ENCODE results near the gene CHRD. TPM values are rescaled to one million over a fixed set of nuclear protein-coding genes. Genes with fewer than 3 reads are reported as not detected.

The CHRD gene
- total and polyA plus RNA-seq, 10 of the 15 experiments (the other 5 are each of a cell fraction or from before 2014, with no cell fraction given) = not detected

DNA sequence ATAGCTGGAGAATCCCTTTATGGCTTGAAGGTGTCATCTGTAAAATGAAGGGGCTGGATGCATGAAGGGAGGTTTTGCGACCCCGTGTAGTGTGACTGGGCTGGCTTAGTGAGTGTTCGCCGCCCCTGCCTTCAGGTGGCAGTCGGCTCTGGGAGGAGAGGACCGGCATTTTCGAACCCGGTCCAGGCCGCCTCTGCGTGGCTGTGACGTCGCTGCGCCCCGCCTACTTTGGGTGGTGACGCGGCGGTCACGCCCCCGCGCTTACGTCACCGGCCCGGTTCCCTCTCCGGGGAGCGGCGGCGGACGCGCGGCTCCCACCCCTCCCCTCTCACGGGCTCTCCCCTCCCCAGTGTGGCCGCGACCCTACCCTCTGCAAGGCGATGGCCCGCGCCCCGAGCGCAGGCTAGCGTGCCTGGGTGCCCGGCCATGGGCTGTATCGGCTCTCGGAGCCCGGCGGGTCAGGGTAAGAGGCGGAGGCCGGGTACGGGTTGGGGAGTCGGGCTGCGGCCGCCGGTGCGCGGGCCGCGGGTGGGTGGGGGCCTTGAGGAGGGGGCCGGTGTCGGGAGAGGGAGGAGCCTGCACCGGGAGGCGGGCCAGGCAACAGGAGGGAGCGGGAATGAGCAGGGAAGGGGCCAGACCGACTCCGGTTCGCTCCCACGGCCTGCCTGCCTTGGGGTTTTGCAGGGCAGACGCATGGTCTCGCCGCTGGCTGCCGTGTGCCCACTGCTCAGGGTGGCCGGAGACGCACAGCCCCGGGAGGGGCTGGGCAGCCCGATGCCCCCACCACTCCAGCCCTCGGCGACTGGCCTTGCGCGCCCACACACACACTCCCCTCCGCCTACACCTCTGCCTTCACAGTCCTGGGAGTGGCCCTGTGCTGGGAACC lies 44.0 kb upstream of the CHRD start (continued):
- TF ChIP-seq, protein P1, sequence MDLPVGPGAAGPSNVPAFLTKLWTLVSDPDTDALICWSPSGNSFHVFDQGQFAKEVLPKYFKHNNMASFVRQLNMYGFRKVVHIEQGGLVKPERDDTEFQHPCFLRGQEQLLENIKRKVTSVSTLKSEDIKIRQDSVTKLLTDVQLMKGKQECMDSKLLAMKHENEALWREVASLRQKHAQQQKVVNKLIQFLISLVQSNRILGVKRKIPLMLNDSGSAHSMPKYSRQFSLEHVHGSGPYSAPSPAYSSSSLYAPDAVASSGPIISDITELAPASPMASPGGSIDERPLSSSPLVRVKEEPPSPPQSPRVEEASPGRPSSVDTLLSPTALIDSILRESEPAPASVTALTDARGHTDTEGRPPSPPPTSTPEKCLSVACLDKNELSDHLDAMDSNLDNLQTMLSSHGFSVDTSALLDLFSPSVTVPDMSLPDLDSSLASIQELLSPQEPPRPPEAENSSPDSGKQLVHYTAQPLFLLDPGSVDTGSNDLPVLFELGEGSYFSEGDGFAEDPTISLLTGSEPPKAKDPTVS (IDR thresholded peaks at IDR 0.05; ENCODE audit: low read depth, low read length) = no peak
- TF ChIP-seq, protein P2, sequence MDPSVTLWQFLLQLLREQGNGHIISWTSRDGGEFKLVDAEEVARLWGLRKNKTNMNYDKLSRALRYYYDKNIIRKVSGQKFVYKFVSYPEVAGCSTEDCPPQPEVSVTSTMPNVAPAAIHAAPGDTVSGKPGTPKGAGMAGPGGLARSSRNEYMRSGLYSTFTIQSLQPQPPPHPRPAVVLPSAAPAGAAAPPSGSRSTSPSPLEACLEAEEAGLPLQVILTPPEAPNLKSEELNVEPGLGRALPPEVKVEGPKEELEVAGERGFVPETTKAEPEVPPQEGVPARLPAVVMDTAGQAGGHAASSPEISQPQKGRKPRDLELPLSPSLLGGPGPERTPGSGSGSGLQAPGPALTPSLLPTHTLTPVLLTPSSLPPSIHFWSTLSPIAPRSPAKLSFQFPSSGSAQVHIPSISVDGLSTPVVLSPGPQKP (IDR thresholded peaks at IDR 0.05; ENCODE audit: low read depth, low read length) = 0 out of 2 replicates have a peak, but pooled peaks have one; percentile 7
- TF ChIP-seq POU2F2 (IDR thresholded peaks at IDR 0.05; ENCODE audit: borderline replicate concordance, low read depth, low read length) (0 out of 3 replicates have a peak, but pooled peaks have one; percentile 23), JUND (IDR thresholded peaks at IDR 0.05; ENCODE audit: low read depth, low read length) (no peak)

DNA sequence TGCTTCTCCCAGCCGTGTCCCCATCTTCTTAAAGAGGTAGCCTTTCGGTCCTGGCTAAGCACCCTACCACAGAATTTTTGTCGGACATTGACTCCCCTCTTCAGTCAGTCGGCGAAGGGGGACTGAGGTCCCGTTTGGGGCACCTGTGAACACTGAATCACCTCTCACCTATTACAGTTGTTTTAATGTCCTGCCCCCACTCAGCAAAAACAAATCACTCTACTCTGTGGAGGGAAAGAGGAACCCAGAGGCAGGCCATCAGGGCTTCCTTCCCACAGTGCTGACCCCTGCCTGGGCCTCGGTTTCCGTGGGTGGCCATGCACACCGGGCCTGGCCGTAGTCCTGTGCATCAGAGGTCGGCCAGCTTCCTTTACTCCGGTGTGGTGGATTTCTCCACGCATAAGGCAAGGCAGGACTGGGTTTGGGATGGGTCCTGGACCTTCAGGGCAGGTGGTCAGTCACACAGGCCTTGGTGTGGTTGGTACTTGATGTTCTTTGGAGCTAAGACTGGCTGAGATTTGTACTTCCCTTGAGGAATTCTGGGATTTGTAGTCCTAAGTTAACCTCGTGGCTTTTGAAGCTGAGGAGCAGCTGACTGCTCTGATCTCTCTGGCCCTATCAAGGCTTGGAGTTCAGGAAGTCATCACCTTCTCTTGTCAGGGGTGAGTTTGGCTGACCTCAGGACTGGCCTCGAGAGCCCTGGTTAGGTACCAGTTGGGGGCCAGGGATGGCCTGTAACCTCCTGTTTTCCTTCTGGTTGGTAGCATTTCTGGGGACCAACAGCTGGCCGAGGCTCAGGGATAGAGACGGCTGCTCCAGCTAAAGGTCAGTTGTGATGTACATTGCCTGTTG lies 43.1 kb upstream of the CHRD start:
- peak overlapping the region; percentile 19 for H2AFZ ChIP-seq (ENCODE audit: control insufficient read depth, low read depth, low read length)
- BruUV-seq (replicated peaks) = no TSS peak
- H3K4me3 ChIP-seq = peak overlapping the region; percentile 80
- FAIRE-seq = no peak
- in situ Hi-C loops (cut with MboI) (no loop called here), intact Hi-C loops (cut with micrococcal nuclease; ENCODE audit: unreplicated experiment) (no loop called here)
- no peak overlapping the region; the same call in 1 of the 2 replicates for H3K27ac ChIP-seq (ENCODE audit: control insufficient read depth, insufficient read depth)
- no peak; the same call in none of the 3 replicates for ATAC-seq
- peak overlapping the region; percentile 94 for H3K4me2 ChIP-seq (ENCODE audit: control insufficient read depth, insufficient read depth)
- CTCF ChIA-PET = interaction anchor here (1.2 kb wide), 1 partner anchor 18 kb away, joined by 6 read pairs; no protein-coding TSS in a partner anchor
- H3K36me3 ChIP-seq (ENCODE audit: control insufficient read depth in 2 of 2, insufficient read depth in 2 of 2, low read length in 1 of 2) = peaks cover 15 to 20% of the 10 kb centered on the region in 2 experiments
- DNase-seq (ENCODE audit: low read depth, low spot score) = no peak
- 51% methylated on average over 17 of the region's 17 CpGs for WGBS (ENCODE audit: insufficient coverage, insufficient replicate concordance, low lambda C conversion rate, missing lambda C conversion rate)
- SMC1A ChIA-PET (ENCODE audit: uncharacterized antibody, unreplicated experiment) = no interaction called here
- peaks cover 2% of the 10 kb centered on the region for H4K20me1 ChIP-seq (ENCODE audit: control insufficient read depth, insufficient read depth)
- H3K4me1 ChIP-seq (ENCODE audit: control insufficient read depth, insufficient read depth, low read length) = peaks cover 11% of the 10 kb centered on the region
- peak overlapping the region; percentile 45; the same call in 1 of the 2 replicates for H3K9ac ChIP-seq (ENCODE audit: control insufficient read depth, insufficient read depth, low read length)
- RAD21 ChIA-PET (ENCODE audit: unreplicated experiment) = no interaction called here
- no peaks in the 10 kb centered on the region for H3K79me2 ChIP-seq (ENCODE audit: control insufficient read depth, insufficient read depth, low read length)
- H3K9me3 ChIP-seq (replicated peaks; ENCODE audit: control insufficient read depth, insufficient read depth, low read length) = no peaks in the 10 kb centered on the region
- POLR2A ChIA-PET = interaction anchor here (0.8 kb wide), 1 partner anchor 37 kb away, joined by 3 read pairs; no protein-coding TSS in a partner anchor
- H3K27me3 ChIP-seq (replicated peaks in 1 of 2; ENCODE audit: control insufficient read depth in 2 of 2, insufficient read depth in 2 of 2, low read length in 1 of 2) = no peaks in the 10 kb centered on the region
- TF ChIP-seq, protein P3, sequence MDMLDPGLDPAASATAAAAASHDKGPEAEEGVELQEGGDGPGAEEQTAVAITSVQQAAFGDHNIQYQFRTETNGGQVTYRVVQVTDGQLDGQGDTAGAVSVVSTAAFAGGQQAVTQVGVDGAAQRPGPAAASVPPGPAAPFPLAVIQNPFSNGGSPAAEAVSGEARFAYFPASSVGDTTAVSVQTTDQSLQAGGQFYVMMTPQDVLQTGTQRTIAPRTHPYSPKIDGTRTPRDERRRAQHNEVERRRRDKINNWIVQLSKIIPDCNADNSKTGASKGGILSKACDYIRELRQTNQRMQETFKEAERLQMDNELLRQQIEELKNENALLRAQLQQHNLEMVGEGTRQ (IDR thresholded peaks at IDR 0.05; ENCODE audit: borderline replicate concordance, low read depth, low read length) = no peak
- TF ChIP-seq ZNF24 (IDR thresholded peaks at IDR 0.05) = no peak
- no peak for TF ChIP-seq TCF3 (IDR thresholded peaks at IDR 0.05; ENCODE audit: borderline replicate concordance, insufficient read depth, low read depth, low read length)
- TF ChIP-seq, protein P4, sequence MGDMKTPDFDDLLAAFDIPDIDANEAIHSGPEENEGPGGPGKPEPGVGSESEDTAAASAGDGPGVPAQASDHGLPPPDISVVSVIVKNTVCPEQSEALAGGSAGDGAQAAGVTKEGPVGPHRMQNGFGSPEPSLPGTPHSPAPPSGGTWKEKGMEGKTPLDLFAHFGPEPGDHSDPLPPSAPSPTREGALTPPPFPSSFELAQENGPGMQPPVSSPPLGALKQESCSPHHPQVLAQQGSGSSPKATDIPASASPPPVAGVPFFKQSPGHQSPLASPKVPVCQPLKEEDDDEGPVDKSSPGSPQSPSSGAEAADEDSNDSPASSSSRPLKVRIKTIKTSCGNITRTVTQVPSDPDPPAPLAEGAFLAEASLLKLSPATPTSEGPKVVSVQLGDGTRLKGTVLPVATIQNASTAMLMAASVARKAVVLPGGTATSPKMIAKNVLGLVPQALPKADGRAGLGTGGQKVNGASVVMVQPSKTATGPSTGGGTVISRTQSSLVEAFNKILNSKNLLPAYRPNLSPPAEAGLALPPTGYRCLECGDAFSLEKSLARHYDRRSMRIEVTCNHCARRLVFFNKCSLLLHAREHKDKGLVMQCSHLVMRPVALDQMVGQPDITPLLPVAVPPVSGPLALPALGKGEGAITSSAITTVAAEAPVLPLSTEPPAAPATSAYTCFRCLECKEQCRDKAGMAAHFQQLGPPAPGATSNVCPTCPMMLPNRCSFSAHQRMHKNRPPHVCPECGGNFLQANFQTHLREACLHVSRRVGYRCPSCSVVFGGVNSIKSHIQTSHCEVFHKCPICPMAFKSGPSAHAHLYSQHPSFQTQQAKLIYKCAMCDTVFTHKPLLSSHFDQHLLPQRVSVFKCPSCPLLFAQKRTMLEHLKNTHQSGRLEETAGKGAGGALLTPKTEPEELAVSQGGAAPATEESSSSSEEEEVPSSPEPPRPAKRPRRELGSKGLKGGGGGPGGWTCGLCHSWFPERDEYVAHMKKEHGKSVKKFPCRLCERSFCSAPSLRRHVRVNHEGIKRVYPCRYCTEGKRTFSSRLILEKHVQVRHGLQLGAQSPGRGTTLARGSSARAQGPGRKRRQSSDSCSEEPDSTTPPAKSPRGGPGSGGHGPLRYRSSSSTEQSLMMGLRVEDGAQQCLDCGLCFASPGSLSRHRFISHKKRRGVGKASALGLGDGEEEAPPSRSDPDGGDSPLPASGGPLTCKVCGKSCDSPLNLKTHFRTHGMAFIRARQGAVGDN (IDR thresholded peaks at IDR 0.05) = no peak
- no peak for TF ChIP-seq CHD4 (IDR thresholded peaks at IDR 0.05)

Measured in GM12878 (cell line).